ENCODE data around the gene SLC25A12.

- TF ChIP-seq POLR2AphosphoS5 (IDR thresholded peaks at IDR 0.05): no peak
- TF ChIP-seq CTCF (IDR thresholded peaks at IDR 0.05; ENCODE audit: poor library complexity, severe bottlenecking): no peak
- no peak for TF ChIP-seq RAD21 (conservative IDR thresholded peaks at IDR 0.05)
- TF ChIP-seq EP300 (conservative IDR thresholded peaks at IDR 0.05; ENCODE audit: poor library complexity, severe bottlenecking): no peak
- no peak for TF ChIP-seq TAF1 (IDR thresholded peaks at IDR 0.05; ENCODE audit: low read depth)
- no peak for TF ChIP-seq MXI1 (conservative IDR thresholded peaks at IDR 0.05; ENCODE audit: poor library complexity, severe bottlenecking)
Observed at GRCh38 chr2:171883275-171883893, 10.7 kb downstream of the SLC25A12 start.

Measured in neural cell (in vitro differentiated cells).